RWPE1 (cell line): ENCODE results near the gene KCNIP2.

Experiments
- CTCF ChIA-PET: fragments of 350-600 bp; sonication (Branson Sonifier 250); formaldehyde crosslinking; extraction: SDS; loops from one replicate; lab custom pipeline; 2021; lab: Yijun Ruan, JAX
- POLR2A ChIA-PET: fragments of 400-600 bp; formaldehyde crosslinking; extraction: SDS; loops from one replicate; lab custom pipeline; 2020; ENCODE audit warnings: antibody characterized with exemption; ENCODE audit not compliant: low non-redundant PET; lab: Yijun Ruan, JAX
- DNase-seq: peaks from one replicate; pipeline ENCODE4 v3.0.0; 2012; ENCODE audit warnings: low spot score
- H3K27ac ChIP-seq: fragments of 450-650 bp; 2 replicates; pipeline ENCODE4 v1.5.1; 2017
- TF ChIP-seq, protein P1 (sequence below): fragments of 450-650 bp; conservative IDR thresholded peaks from 2 replicates; pipeline ENCODE4 v1.5.1; 2017; ENCODE audit warnings: low read depth, mild to moderate bottlenecking

KCNIP2 gene

DNA sequence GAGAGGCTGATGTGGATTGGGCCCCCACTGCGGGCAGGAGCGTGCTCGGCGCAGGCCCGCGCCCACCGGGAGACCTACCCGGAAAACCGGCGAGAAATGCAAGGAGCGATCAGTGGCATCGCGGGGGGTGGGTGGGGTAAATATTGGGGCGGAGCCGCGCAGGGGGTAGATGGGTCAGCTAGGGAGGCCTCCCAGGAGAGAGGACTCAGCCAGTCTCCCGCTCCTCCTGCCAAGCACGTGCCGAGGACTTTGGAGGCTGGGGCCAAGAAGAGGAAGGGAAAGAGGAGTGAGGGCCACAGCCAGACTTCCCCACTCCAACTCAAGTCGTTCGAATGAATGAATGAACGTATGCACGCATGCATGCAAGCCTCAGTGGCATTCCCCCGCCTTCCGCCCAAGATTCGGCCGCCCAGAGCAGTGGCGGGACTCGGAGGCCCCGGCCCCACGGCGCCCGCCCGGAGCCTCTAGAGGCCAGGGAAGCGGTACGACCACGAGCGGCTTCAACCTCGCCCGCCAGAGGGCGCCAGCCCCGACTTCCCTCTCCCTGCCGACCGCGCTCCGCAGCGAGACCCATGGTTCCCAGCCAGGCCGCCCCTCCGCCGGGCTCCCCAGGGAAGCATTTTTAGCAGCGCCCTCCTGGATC, 63.9 kb downstream of the KCNIP2 start:
- POLR2A ChIA-PET, result no interaction called here
- no peak overlapping the region for H3K27ac ChIP-seq
- TF ChIP-seq, protein P1, sequence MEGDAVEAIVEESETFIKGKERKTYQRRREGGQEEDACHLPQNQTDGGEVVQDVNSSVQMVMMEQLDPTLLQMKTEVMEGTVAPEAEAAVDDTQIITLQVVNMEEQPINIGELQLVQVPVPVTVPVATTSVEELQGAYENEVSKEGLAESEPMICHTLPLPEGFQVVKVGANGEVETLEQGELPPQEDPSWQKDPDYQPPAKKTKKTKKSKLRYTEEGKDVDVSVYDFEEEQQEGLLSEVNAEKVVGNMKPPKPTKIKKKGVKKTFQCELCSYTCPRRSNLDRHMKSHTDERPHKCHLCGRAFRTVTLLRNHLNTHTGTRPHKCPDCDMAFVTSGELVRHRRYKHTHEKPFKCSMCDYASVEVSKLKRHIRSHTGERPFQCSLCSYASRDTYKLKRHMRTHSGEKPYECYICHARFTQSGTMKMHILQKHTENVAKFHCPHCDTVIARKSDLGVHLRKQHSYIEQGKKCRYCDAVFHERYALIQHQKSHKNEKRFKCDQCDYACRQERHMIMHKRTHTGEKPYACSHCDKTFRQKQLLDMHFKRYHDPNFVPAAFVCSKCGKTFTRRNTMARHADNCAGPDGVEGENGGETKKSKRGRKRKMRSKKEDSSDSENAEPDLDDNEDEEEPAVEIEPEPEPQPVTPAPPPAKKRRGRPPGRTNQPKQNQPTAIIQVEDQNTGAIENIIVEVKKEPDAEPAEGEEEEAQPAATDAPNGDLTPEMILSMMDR, result peak; percentile 85
- CTCF ChIA-PET, result interaction anchor here (0.8 to 3.5 kb wide), 8 partner anchors 8 to 618 kb away, joined by 3 to 23 read pairs (median 4); no protein-coding TSS in a partner anchor
- DNase-seq, result peak; percentile 54

DNA sequence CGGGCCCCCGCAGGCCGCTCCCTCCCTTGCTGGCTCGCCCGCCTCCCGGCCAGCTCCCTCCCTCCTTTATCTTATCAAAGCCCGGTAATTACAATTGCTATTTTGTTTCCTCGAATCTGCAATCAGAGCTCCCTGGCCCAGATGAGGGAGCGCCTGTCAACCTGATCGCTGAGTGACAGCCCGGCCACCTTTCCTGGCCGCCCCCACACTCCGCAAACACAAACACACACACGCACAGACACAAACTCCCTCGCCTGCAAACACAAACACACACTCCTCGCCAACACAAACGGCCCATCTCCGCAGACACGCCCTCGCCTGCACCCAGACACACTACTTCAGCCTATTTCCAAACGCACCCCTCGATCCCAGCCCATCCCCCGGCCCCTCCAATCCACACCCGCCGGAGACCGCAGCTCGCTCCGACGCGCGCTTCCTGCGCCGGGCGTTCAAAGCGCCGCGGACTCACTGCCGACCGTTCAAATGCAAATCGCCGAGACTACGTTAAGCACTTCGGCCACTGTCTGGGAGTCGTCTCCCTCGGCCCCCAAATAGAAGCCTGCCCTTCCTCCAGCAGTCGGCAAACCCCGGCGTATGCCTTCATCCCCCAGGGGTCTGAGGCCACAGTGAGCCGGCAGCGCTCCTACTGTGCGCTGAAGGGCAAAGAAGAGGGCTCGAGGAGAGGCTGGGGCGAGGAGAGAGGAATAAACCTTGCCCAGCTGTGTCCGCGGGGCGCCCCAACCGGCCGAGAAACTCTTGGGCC, 64.6 kb downstream of the KCNIP2 start:
- no peak for DNase-seq
- POLR2A ChIA-PET, result no interaction called here
- CTCF ChIA-PET, result interaction anchor here (0.6 to 3.5 kb wide), 5 partner anchors 26 to 637 kb away, joined by 3 to 23 read pairs (median 3); no protein-coding TSS in a partner anchor
- TF ChIP-seq, protein P1, result no peak
- no peak overlapping the region for H3K27ac ChIP-seq

GRCh38 chr10:101778151-101778780, 65.3 kb downstream of the KCNIP2 start:
- ChIA-PET POLR2A (no interaction called here), CTCF (interaction anchor here (0.6 to 1.4 kb wide), 2 partner anchors 163 to 636 kb away, joined by 3 read pairs; no protein-coding TSS in a partner anchor)
- DNase-seq, result no peak
- H3K27ac ChIP-seq, result no peak overlapping the region
- TF ChIP-seq, protein P1, result no peak

DNA sequence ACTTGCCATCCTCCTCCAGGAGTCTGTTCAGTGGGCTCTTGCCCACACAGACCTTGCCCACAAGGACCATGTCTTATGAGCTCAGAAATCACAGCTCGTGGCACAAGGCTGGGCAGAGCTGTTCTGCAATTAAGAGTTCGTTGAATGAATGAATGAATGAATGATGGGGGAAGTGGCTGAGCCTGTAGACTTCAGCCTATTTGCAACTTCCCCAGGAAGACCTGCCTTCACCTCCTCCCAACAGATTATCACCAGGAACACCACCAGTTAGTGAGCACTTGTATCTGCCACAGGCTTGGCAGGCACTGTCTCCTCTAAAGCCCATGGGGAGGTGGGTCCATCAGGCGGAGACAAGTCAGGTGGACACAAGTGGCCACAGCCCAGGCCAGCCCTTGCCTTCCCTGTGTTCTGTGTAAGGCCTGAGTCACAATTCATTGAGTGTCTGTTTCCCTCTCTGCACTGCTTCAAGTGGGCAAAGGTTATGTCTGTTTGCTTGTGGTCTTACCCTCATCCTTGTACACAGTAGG, 65.9 kb downstream of the KCNIP2 start:
- CTCF ChIA-PET, result no interaction called here
- no peak overlapping the region for H3K27ac ChIP-seq
- TF ChIP-seq, protein P1, result no peak
- no peak for DNase-seq
- POLR2A ChIA-PET, result no interaction called here

- POLR2A ChIA-PET, result no interaction called here
- CTCF ChIA-PET, result no interaction called here
These were observed 67.3 kb downstream of the KCNIP2 start for GRCh38 chr10:101776161-101776817.

More at GRCh38 chr10:101776161-101776817, 67.3 kb downstream of the KCNIP2 start:
- no peak for DNase-seq
- H3K27ac ChIP-seq, result no peak overlapping the region
- TF ChIP-seq, protein P1, result no peak
